ENCODE results near the gene QKI.

Gene QKI

GRCh38 chr6:163414117-163414945, at the start of gene QKI:
QKI (plus strand) TSS chr6:163414718; CDS start chr6:163415194, 476 bp downstream.
- intact Hi-C loops (cut with micrococcal nuclease): no loop called here

GRCh38 chr6:163366288-163366687, 48.2 kb upstream of the QKI start:
- peaks cover 4% of the 10 kb centered on the region for H3K27me3 Mint-ChIP-seq
- no peaks in the 10 kb centered on the region for H3K36me3 Mint-ChIP-seq (ENCODE audit: low read depth)
- intact Hi-C loops (cut with micrococcal nuclease): no loop called here
- H3K27ac Mint-ChIP-seq: no peak overlapping the region
- no peak overlapping the region for H3K4me3 Mint-ChIP-seq
- H3K9me3 Mint-ChIP-seq: no peaks in the 10 kb centered on the region
- peaks cover 34% of the 10 kb centered on the region for H3K4me1 Mint-ChIP-seq (ENCODE audit: low read depth)

More at GRCh38 chr6:163414117-163414945, at the start of gene QKI:
- no peaks in the 10 kb centered on the region for H3K27me3 Mint-ChIP-seq
- H3K27ac Mint-ChIP-seq: peak within 1 kb of the TSS; percentile 89
- no peaks in the 10 kb centered on the region for H3K9me3 Mint-ChIP-seq
- peak within 1 kb of the TSS; percentile 97 for H3K4me3 Mint-ChIP-seq
- H3K4me1 Mint-ChIP-seq (ENCODE audit: low read depth): peaks cover 30% of the 10 kb centered on the region
- peaks cover 47% of the 10 kb centered on the region for H3K36me3 Mint-ChIP-seq (ENCODE audit: low read depth)

DNA sequence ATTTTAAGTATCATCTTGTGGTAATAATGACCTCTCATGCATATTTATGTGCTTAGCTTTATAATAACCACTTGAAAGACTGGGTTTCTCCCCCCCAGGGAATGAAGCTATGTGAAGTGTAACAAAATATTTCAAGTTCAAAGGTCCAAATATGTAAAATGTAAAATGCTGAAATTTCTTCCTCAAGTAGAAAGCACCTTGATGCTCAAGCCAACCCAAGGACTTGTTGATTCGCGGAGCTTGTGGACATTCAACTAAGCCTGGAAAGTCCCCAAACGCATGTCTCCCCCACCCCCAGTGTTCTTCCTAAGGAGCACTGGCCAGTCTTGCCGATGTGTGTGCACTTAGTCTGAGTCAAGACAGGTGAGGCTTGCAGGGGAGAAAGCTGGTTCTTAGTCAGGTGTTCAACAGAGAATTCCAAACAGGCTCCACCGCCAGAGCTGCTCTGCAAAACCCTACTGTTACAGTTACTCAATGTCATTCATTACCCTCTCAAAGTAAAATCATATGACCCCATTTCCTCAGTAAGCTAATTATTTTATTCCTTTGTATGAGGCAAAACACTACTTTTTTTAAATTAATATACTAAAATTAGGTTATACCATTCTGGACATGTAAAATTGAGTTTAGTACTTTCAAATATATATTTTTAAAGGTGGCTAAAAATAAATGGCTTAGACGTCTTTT, 46.9 kb upstream of the QKI start:
- H3K27ac Mint-ChIP-seq: no peak overlapping the region
- intact Hi-C loops (cut with micrococcal nuclease): no loop called here
- H3K9me3 Mint-ChIP-seq: no peaks in the 10 kb centered on the region
- H3K27me3 Mint-ChIP-seq: peaks cover 6% of the 10 kb centered on the region
- H3K4me3 Mint-ChIP-seq: no peak overlapping the region
- H3K36me3 Mint-ChIP-seq (ENCODE audit: low read depth): no peaks in the 10 kb centered on the region
- H3K4me1 Mint-ChIP-seq (ENCODE audit: low read depth): peaks cover 34% of the 10 kb centered on the region

GRCh38 chr6:163369141-163369540, 45.4 kb upstream of the QKI start:
- intact Hi-C loops (cut with micrococcal nuclease): no loop called here
- H3K27me3 Mint-ChIP-seq: peaks cover 13% of the 10 kb centered on the region
- H3K36me3 Mint-ChIP-seq (ENCODE audit: low read depth): no peaks in the 10 kb centered on the region
- peaks cover 38% of the 10 kb centered on the region for H3K4me1 Mint-ChIP-seq (ENCODE audit: low read depth)
- no peaks in the 10 kb centered on the region for H3K9me3 Mint-ChIP-seq
- no peak overlapping the region for H3K4me3 Mint-ChIP-seq
- peak overlapping the region; percentile 62 for H3K27ac Mint-ChIP-seq

- intact Hi-C loops (cut with micrococcal nuclease): no loop called here
- H3K27me3 Mint-ChIP-seq: peaks cover 13% of the 10 kb centered on the region
- peaks cover 42% of the 10 kb centered on the region for H3K4me1 Mint-ChIP-seq (ENCODE audit: low read depth)
- H3K27ac Mint-ChIP-seq: peak overlapping the region; percentile 62
- H3K9me3 Mint-ChIP-seq: no peaks in the 10 kb centered on the region
- peak overlapping the region; percentile 6 for H3K4me3 Mint-ChIP-seq
- H3K36me3 Mint-ChIP-seq (ENCODE audit: low read depth): no peaks in the 10 kb centered on the region
Measured at GRCh38 chr6:163369628-163370365, 44.7 kb upstream of the QKI start.

- no peaks in the 10 kb centered on the region for H3K36me3 Mint-ChIP-seq (ENCODE audit: low read depth)
- H3K9me3 Mint-ChIP-seq: no peaks in the 10 kb centered on the region
- intact Hi-C loops (cut with micrococcal nuclease): no loop called here
Measured at GRCh38 chr6:163370464-163371117, 43.9 kb upstream of the QKI start.

DNA sequence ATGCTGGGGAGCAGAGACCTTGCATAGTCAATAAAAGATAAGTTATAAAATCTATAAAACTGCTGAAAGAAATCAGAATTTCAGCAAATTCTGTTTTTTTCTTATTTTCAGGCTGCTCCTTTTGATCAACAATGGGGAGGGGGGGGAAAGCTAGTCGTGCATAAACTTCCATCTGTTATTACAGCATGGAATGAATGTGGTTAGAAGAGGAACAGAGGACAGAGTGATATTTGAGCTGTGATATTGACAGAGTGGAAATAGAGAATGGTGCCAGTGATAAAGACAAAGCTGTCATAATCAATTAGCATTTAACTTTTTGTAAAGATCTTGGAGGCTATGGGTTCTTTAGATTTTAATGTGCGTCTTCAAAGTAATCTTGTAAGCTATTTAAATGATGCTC, 43.4 kb upstream of the QKI start:
- intact Hi-C loops (cut with micrococcal nuclease): no loop called here
- Mint-ChIP-seq H3K36me3 (ENCODE audit: low read depth) (no peaks in the 10 kb centered on the region), H3K9me3 (no peaks in the 10 kb centered on the region), H3K27ac (peak overlapping the region; percentile 62), H3K4me3 (no peak overlapping the region), H3K27me3 (peaks cover 11% of the 10 kb centered on the region), H3K4me1 (ENCODE audit: low read depth) (peaks cover 47% of the 10 kb centered on the region)

More at GRCh38 chr6:163370464-163371117, 43.9 kb upstream of the QKI start:
- Mint-ChIP-seq H3K27ac (peak overlapping the region; percentile 62), H3K4me1 (ENCODE audit: low read depth) (peaks cover 47% of the 10 kb centered on the region), H3K4me3 (no peak overlapping the region), H3K27me3 (peaks cover 11% of the 10 kb centered on the region)

GRCh38 chr6:163373240-163373639, 41.3 kb upstream of the QKI start:
- no peaks in the 10 kb centered on the region for H3K9me3 Mint-ChIP-seq
- no peaks in the 10 kb centered on the region for H3K36me3 Mint-ChIP-seq (ENCODE audit: low read depth)
- H3K4me3 Mint-ChIP-seq: no peak overlapping the region
- peaks cover 47% of the 10 kb centered on the region for H3K4me1 Mint-ChIP-seq (ENCODE audit: low read depth)
- H3K27me3 Mint-ChIP-seq: peaks cover 11% of the 10 kb centered on the region
- H3K27ac Mint-ChIP-seq: no peak overlapping the region
- intact Hi-C loops (cut with micrococcal nuclease): no loop called here

DNA sequence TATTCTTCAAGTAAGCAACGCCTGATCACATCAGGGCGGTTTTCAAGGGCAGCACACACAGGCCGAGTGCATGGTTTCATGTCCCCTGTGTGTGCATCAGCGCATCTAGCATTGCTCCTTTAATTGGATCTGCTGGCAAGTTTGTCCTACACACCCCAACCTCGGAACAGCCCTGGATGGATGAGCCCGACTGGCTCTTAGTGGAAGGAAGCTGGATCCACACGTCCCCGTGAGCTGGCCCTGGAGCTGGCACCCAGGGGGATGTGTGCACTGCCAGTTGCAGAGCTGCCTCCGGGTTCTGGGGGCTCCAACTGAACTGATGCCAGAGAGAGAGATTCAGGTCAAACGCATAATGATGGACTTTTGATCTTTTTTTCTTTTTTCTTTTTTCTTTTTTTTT, 39.2 kb upstream of the QKI start:
- H3K9me3 Mint-ChIP-seq: no peaks in the 10 kb centered on the region
- H3K27ac Mint-ChIP-seq: no peak overlapping the region
- H3K27me3 Mint-ChIP-seq: peaks cover 9% of the 10 kb centered on the region
- intact Hi-C loops (cut with micrococcal nuclease): no loop called here
- H3K36me3 Mint-ChIP-seq (ENCODE audit: low read depth): no peaks in the 10 kb centered on the region
- no peak overlapping the region for H3K4me3 Mint-ChIP-seq
- peaks cover 35% of the 10 kb centered on the region for H3K4me1 Mint-ChIP-seq (ENCODE audit: low read depth)

GRCh38 chr6:163376187-163376586, 38.3 kb upstream of the QKI start:
- Mint-ChIP-seq H3K27me3 (peaks cover 9% of the 10 kb centered on the region), H3K4me1 (ENCODE audit: low read depth) (peaks cover 26% of the 10 kb centered on the region), H3K36me3 (ENCODE audit: low read depth) (no peaks in the 10 kb centered on the region), H3K27ac (no peak overlapping the region), H3K9me3 (no peaks in the 10 kb centered on the region), H3K4me3 (no peak overlapping the region)
- intact Hi-C loops (cut with micrococcal nuclease): no loop called here

GRCh38 chr6:163377561-163377960, 37.0 kb upstream of the QKI start:
- intact Hi-C loops (cut with micrococcal nuclease): no loop called here
- peak overlapping the region; percentile 12 for H3K27ac Mint-ChIP-seq
- H3K4me3 Mint-ChIP-seq: no peak overlapping the region
- H3K36me3 Mint-ChIP-seq (ENCODE audit: low read depth): no peaks in the 10 kb centered on the region
- H3K27me3 Mint-ChIP-seq: peaks cover 7% of the 10 kb centered on the region
- H3K9me3 Mint-ChIP-seq: no peaks in the 10 kb centered on the region
- peaks cover 22% of the 10 kb centered on the region for H3K4me1 Mint-ChIP-seq (ENCODE audit: low read depth)

GRCh38 chr6:163380216-163380615, 34.3 kb upstream of the QKI start:
- H3K36me3 Mint-ChIP-seq (ENCODE audit: low read depth): peaks cover 12% of the 10 kb centered on the region
- peaks cover 8% of the 10 kb centered on the region for H3K9me3 Mint-ChIP-seq
- no peak overlapping the region for H3K27ac Mint-ChIP-seq
- peaks cover 20% of the 10 kb centered on the region for H3K4me1 Mint-ChIP-seq (ENCODE audit: low read depth)
- intact Hi-C loops (cut with micrococcal nuclease): no loop called here
- H3K27me3 Mint-ChIP-seq: no peaks in the 10 kb centered on the region
- H3K4me3 Mint-ChIP-seq: no peak overlapping the region

GRCh38 chr6:163381118-163381756, 33.3 kb upstream of the QKI start:
- peaks cover 12% of the 10 kb centered on the region for H3K36me3 Mint-ChIP-seq (ENCODE audit: low read depth)
- H3K4me1 Mint-ChIP-seq (ENCODE audit: low read depth): peaks cover 24% of the 10 kb centered on the region
- no peaks in the 10 kb centered on the region for H3K27me3 Mint-ChIP-seq
- peak overlapping the region; percentile 39 for H3K27ac Mint-ChIP-seq
- no peak overlapping the region for H3K4me3 Mint-ChIP-seq
- H3K9me3 Mint-ChIP-seq: peaks cover 8% of the 10 kb centered on the region
- intact Hi-C loops (cut with micrococcal nuclease): no loop called here
